Cardiac muscle cell (in vitro differentiated cells and primary cell): ENCODE measurements around the gene ZNF786. TPM values are rescaled to one million over a fixed set of nuclear protein-coding genes. Genes with fewer than 3 reads are reported as not detected.

Experiments
- DNase-seq, 2 donors: peaks; one replicate each; pipeline versions ENCODE4 v3.0.0 to v3.0.0-alpha.2; 2010 to 2017; ENCODE audit warnings: low read depth in 1 of 2, low spot score in 1 of 2
- H3K27ac ChIP-seq: fragments of 200-600 bp; sonication (generic); 2 replicates; pipeline ENCODE4 v1.5.1; 2016
- H3K27me3 ChIP-seq: fragments of 200-600 bp; sonication (generic); 2 replicates; pipeline ENCODE4 v1.6.0; 2016; ENCODE audit warnings: control low read depth
- H3K36me3 ChIP-seq: fragments of 200-600 bp; sonication (generic); 2 replicates; pipeline ENCODE4 v1.5.1; 2016; ENCODE audit warnings: control low read depth
- H3K4me1 ChIP-seq: fragments of 200-600 bp; sonication (generic); 2 replicates; pipeline ENCODE4 v1.8.1; 2017; ENCODE audit warnings: low read depth, mild to moderate bottlenecking, mixed run types
- H3K4me3 ChIP-seq: fragments of 200-600 bp; sonication (generic); 2 replicates; pipeline ENCODE4 v1.5.1; 2016; ENCODE audit warnings: mild to moderate bottlenecking
- H3K9me3 ChIP-seq: fragments of 200-600 bp; sonication (generic); 2 replicates; pipeline ENCODE4 v1.5.1; 2017; ENCODE audit warnings: low read depth, mild to moderate bottlenecking, control low read depth
- polyA plus RNA-seq: library from polyadenylated mRNA; unstranded; fragments of >200 nt; fragmentation: Nextera tagmentation; extraction: Ambion mirVana; gene quantifications from 2 replicates; pipeline ENCODE4 v1.2.1, GENCODE V29; 2016
- total RNA-seq: library from RNA; depleted of rRNA; stranded (reverse); fragments of >200 nt; gene quantifications from 2 replicates; pipeline ENCODE4 v1.2.3, GENCODE V29; 2016
- TF ChIP-seq, protein P1 (sequence below): IDR thresholded peaks from 2 replicates; pipeline ENCODE4 v1.5.1; 2012; ENCODE audit warnings: low read depth, mild to moderate bottlenecking, low read length

Gene ZNF786
- total and polyA plus RNA-seq, 2 experiments from 2014 or later, result 6.2 to 11.1 TPM

DNA sequence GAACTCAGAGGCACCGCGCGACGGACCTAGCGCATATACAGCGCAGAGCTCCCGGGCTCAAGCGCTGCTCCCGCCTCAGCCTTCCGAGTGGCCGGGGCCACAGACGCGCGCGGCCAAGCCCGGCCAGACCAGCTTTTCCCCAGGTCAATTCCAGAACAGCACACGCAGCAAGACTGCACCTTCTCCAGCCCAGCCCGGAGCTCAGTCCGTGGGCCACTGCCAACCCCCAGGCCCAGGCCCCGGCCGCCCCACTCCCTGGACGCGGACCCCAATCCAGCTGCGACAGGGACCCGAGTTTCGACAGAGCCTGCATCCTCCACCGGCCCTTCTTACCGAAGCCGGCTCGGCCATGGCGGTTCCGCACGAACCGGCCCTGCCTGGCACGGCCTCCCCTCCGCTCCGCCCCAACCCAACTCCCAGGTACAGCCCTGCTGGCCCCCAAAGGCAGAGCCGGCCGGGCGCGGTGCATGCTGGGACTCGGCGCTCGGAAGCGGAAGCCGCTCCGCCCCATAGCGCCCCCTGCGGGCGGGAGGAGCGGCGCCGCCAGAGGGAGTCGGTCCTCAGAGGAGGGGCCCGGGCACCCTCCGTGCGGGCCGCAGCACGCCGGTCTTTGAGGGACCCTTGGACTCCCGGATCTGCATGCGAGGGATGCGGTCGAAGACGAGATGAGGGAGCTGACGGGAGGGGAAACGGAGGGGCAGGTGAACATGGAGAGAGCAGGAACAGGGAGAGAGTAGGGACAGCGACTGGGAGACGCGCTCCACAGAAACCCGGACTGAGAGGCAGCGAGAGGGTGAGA lies 35.5 kb upstream of the ZNF786 start, which contains the start of gene ZNF425:
ZNF425 (minus strand) TSS at position 462 of the 799 bp plus-strand sequence; CDS start at position 351, 111 bp downstream.
- TF ChIP-seq, protein P1, sequence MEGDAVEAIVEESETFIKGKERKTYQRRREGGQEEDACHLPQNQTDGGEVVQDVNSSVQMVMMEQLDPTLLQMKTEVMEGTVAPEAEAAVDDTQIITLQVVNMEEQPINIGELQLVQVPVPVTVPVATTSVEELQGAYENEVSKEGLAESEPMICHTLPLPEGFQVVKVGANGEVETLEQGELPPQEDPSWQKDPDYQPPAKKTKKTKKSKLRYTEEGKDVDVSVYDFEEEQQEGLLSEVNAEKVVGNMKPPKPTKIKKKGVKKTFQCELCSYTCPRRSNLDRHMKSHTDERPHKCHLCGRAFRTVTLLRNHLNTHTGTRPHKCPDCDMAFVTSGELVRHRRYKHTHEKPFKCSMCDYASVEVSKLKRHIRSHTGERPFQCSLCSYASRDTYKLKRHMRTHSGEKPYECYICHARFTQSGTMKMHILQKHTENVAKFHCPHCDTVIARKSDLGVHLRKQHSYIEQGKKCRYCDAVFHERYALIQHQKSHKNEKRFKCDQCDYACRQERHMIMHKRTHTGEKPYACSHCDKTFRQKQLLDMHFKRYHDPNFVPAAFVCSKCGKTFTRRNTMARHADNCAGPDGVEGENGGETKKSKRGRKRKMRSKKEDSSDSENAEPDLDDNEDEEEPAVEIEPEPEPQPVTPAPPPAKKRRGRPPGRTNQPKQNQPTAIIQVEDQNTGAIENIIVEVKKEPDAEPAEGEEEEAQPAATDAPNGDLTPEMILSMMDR, result peak; percentile 94
- peaks cover 7% of the 10 kb centered on the region for H3K4me1 ChIP-seq
- H3K36me3 ChIP-seq, result no peaks in the 10 kb centered on the region
- peak within 1 kb of the TSS; percentile 97 for H3K4me3 ChIP-seq
- peak within 1 kb of the TSS; percentile 96 for H3K27ac ChIP-seq
- H3K9me3 ChIP-seq, result no peaks in the 10 kb centered on the region
- no peaks in the 10 kb centered on the region for H3K27me3 ChIP-seq
- peak; percentile 96 for DNase-seq

DNA sequence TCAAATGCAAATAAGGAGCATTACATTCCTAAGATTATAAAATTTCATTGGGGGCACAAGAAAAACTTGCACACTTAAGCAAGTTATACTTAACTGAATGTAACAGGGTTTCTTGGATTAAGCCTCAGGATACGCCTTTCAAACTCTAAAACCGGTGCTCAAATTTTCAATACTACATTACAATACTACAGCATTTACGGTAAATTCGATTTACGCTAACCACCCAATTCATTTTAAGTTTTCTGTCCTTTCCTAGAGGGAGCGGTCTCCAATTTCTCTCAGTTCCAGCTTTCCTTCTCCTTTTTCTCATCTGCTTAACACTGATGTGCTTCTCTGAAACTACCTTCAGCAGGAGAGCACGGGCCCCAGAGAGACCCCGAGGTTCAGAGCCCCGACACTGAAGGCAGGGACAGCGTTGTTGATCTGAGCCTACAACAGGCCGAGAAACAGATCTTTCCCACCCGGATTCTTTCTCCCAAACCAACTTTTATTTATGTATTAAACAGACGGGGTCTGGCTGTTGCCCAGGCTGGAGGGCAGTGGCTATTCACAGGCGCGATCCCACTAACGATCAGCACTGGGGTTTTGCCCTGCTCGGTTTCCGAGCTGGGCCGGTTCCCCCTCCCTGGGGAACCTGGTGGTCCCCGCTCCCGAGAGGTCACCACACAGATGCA lies 34.8 kb upstream of the ZNF786 start:
- Histone ChIP-seq H3K9me3 (no peaks in the 10 kb centered on the region), H3K27me3 (no peaks in the 10 kb centered on the region), H3K27ac (peak overlapping the region; percentile 96), H3K4me1 (peaks cover 7% of the 10 kb centered on the region), H3K36me3 (no peaks in the 10 kb centered on the region), H3K4me3 (peak overlapping the region; percentile 97)
- TF ChIP-seq, protein P1, result no peak
- no peak for DNase-seq

DNA sequence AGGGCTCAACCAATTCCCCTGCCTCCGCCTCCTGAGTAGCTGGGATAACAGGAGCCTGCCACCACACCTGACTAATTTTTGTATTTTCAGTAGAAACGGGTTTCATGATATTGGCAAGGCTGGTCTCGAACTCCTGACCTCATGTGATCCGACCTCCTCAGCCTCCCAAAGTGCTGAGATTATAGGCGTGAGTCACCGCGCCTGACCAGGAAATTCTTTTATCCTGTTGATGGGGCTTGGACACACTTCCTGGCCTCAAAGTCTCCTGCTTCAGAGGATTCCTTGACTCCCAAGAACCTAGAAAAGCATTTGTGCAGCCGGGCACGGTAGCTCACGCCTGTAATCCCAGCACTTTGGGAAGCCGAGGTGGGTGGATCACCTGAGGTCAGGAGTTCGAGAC lies 19.5 kb upstream of the ZNF786 start:
- Histone ChIP-seq H3K36me3 (peaks cover 4% of the 10 kb centered on the region), H3K27ac (no peak overlapping the region), H3K9me3 (no peaks in the 10 kb centered on the region), H3K4me3 (no peak overlapping the region), H3K27me3 (no peaks in the 10 kb centered on the region), H3K4me1 (no peaks in the 10 kb centered on the region)
- peak in 1 of 2 donors; percentile 6 for DNase-seq
- TF ChIP-seq, protein P1, result no peak

DNA sequence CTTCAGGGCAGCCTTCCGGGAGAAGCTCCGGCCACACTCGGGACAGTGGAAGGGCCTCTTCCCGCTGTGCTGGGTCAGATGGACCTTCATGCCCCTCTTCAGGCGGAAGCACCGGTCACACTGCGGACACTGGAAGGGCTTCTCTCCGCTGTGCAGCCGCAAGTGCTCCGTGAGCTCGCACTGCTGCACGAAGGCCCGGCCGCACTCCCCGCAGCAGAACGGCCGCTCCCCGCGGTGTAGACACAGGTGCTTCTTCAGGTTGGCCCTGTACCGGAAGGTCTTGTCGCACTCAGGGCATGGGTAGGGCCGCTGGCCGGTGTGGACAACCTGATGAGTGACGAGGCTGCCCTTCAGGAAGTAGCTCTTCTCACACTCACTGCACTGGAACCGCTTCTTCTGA lies 14.2 kb upstream of the ZNF786 start:
- DNase-seq, result no peak
- Histone ChIP-seq H3K9me3 (no peaks in the 10 kb centered on the region), H3K36me3 (peaks cover 4% of the 10 kb centered on the region), H3K4me3 (no peak overlapping the region), H3K27ac (no peak overlapping the region), H3K27me3 (no peaks in the 10 kb centered on the region), H3K4me1 (no peaks in the 10 kb centered on the region)
- TF ChIP-seq, protein P1, result no peak

DNA sequence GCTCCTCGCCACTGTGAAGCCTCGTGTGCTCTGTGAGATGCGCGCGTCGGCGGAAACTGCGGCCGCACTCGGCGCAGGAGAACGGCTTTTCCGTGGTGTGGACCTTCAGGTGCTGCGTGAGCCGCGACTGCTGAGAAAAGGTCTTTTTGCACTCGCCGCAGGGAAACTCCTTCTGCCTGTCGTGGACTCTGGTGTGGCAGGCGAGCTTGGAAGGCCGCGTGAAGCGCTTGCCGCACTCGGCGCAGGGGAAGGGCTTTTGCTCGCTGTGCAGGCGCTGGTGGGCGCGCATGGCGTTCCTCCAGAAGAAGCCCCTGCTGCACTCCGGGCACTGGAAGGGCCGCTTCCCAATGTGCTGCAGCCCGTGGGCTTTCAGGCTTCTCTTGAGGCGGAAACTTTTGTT lies 13.7 kb upstream of the ZNF786 start:
- Histone ChIP-seq H3K4me1 (no peaks in the 10 kb centered on the region), H3K4me3 (no peak overlapping the region), H3K27ac (no peak overlapping the region), H3K27me3 (no peaks in the 10 kb centered on the region), H3K9me3 (no peaks in the 10 kb centered on the region), H3K36me3 (peaks cover 4% of the 10 kb centered on the region)
- TF ChIP-seq, protein P1, result no peak
- DNase-seq, result no peak
